ENCODE measurements around the gene CCDC171. TPM values are rescaled to one million over a fixed set of nuclear protein-coding genes. Genes with fewer than 3 reads are reported as not detected.

Gene CCDC171
- total and polyA plus RNA-seq, 2 experiments from 2014 or later: 4.4 to 5.1 TPM

DNA sequence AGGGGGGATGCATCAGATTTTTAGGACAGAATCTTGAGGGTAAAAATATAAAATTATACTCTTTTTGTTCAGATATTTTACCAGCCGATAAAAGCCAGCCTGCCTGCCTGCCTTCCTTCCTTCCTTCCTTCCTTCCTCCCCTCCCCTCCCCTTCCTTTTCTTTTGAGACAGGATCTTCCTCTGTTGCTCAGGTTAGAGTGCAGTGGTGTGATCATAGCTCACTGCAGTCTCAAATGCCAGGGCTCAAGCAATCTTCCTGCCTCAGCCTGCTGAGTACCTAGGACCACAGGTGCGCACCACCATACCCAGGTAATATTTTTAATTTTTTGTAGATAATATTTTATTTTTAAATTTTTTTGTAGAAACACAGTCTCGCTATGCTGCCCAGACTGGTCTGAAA lies 330.0 kb downstream of the CCDC171 start:
- no peak overlapping the region for H3K4me3 ChIP-seq
- no peaks in the 10 kb centered on the region for H3K9me2 ChIP-seq (ENCODE audit: insufficient read depth)
- no peak overlapping the region for H3K27ac ChIP-seq (ENCODE audit: low read depth)
- H3F3A ChIP-seq (replicated peaks; ENCODE audit: low read depth): no peaks in the 10 kb centered on the region
- no peaks in the 10 kb centered on the region for H3K36me3 Mint-ChIP-seq (ENCODE audit: low read depth)
- no peak overlapping the region for H2AFZ ChIP-seq
- no peaks in the 10 kb centered on the region for H3K27me3 ChIP-seq (ENCODE audit: insufficient read depth)
- H3K79me2 ChIP-seq (replicated peaks; ENCODE audit: insufficient read depth): no peaks in the 10 kb centered on the region
- no peaks in the 10 kb centered on the region for H3K9me3 Mint-ChIP-seq
- no peaks in the 10 kb centered on the region for H4K20me1 ChIP-seq (replicated peaks; ENCODE audit: insufficient read depth)
- ATAC-seq (no peak), DNase-seq (ENCODE audit: low spot score) (no peak)
- no peaks in the 10 kb centered on the region for H3K36me3 ChIP-seq (ENCODE audit: insufficient read depth)
- peaks cover 7% of the 10 kb centered on the region for H3K4me1 Mint-ChIP-seq
- H3K27me3 Mint-ChIP-seq (ENCODE audit: insufficient read depth, low read depth, poor library complexity): no peaks in the 10 kb centered on the region
- no peak overlapping the region for H3K4me3 Mint-ChIP-seq
- no peak for TF ChIP-seq EZH2phosphoT487 (IDR thresholded peaks at IDR 0.05; ENCODE audit: unreplicated experiment)
- TF ChIP-seq, protein P1, sequence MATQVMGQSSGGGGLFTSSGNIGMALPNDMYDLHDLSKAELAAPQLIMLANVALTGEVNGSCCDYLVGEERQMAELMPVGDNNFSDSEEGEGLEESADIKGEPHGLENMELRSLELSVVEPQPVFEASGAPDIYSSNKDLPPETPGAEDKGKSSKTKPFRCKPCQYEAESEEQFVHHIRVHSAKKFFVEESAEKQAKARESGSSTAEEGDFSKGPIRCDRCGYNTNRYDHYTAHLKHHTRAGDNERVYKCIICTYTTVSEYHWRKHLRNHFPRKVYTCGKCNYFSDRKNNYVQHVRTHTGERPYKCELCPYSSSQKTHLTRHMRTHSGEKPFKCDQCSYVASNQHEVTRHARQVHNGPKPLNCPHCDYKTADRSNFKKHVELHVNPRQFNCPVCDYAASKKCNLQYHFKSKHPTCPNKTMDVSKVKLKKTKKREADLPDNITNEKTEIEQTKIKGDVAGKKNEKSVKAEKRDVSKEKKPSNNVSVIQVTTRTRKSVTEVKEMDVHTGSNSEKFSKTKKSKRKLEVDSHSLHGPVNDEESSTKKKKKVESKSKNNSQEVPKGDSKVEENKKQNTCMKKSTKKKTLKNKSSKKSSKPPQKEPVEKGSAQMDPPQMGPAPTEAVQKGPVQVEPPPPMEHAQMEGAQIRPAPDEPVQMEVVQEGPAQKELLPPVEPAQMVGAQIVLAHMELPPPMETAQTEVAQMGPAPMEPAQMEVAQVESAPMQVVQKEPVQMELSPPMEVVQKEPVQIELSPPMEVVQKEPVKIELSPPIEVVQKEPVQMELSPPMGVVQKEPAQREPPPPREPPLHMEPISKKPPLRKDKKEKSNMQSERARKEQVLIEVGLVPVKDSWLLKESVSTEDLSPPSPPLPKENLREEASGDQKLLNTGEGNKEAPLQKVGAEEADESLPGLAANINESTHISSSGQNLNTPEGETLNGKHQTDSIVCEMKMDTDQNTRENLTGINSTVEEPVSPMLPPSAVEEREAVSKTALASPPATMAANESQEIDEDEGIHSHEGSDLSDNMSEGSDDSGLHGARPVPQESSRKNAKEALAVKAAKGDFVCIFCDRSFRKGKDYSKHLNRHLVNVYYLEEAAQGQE (IDR thresholded peaks at IDR 0.05; ENCODE audit: unreplicated experiment): no peak
- TF ChIP-seq NANOG (IDR thresholded peaks at IDR 0.05; ENCODE audit: borderline replicate concordance): no peak
- TF ChIP-seq, protein P2, sequence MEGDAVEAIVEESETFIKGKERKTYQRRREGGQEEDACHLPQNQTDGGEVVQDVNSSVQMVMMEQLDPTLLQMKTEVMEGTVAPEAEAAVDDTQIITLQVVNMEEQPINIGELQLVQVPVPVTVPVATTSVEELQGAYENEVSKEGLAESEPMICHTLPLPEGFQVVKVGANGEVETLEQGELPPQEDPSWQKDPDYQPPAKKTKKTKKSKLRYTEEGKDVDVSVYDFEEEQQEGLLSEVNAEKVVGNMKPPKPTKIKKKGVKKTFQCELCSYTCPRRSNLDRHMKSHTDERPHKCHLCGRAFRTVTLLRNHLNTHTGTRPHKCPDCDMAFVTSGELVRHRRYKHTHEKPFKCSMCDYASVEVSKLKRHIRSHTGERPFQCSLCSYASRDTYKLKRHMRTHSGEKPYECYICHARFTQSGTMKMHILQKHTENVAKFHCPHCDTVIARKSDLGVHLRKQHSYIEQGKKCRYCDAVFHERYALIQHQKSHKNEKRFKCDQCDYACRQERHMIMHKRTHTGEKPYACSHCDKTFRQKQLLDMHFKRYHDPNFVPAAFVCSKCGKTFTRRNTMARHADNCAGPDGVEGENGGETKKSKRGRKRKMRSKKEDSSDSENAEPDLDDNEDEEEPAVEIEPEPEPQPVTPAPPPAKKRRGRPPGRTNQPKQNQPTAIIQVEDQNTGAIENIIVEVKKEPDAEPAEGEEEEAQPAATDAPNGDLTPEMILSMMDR (conservative IDR thresholded peaks at IDR 0.05; ENCODE audit: low read depth in 2 of 2): no peak
- TF ChIP-seq CREB1 (CRISPR knock-in tag; IDR thresholded peaks at IDR 0.05; ENCODE audit: low read depth): no peak
- no peak for TF ChIP-seq ZNF331 (CRISPR knock-in tag; IDR thresholded peaks at IDR 0.05; ENCODE audit: low read depth)
- TF ChIP-seq, protein P3, sequence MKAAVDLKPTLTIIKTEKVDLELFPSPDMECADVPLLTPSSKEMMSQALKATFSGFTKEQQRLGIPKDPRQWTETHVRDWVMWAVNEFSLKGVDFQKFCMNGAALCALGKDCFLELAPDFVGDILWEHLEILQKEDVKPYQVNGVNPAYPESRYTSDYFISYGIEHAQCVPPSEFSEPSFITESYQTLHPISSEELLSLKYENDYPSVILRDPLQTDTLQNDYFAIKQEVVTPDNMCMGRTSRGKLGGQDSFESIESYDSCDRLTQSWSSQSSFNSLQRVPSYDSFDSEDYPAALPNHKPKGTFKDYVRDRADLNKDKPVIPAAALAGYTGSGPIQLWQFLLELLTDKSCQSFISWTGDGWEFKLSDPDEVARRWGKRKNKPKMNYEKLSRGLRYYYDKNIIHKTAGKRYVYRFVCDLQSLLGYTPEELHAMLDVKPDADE (IDR thresholded peaks at IDR 0.05): no peak
- TF ChIP-seq, protein P4, sequence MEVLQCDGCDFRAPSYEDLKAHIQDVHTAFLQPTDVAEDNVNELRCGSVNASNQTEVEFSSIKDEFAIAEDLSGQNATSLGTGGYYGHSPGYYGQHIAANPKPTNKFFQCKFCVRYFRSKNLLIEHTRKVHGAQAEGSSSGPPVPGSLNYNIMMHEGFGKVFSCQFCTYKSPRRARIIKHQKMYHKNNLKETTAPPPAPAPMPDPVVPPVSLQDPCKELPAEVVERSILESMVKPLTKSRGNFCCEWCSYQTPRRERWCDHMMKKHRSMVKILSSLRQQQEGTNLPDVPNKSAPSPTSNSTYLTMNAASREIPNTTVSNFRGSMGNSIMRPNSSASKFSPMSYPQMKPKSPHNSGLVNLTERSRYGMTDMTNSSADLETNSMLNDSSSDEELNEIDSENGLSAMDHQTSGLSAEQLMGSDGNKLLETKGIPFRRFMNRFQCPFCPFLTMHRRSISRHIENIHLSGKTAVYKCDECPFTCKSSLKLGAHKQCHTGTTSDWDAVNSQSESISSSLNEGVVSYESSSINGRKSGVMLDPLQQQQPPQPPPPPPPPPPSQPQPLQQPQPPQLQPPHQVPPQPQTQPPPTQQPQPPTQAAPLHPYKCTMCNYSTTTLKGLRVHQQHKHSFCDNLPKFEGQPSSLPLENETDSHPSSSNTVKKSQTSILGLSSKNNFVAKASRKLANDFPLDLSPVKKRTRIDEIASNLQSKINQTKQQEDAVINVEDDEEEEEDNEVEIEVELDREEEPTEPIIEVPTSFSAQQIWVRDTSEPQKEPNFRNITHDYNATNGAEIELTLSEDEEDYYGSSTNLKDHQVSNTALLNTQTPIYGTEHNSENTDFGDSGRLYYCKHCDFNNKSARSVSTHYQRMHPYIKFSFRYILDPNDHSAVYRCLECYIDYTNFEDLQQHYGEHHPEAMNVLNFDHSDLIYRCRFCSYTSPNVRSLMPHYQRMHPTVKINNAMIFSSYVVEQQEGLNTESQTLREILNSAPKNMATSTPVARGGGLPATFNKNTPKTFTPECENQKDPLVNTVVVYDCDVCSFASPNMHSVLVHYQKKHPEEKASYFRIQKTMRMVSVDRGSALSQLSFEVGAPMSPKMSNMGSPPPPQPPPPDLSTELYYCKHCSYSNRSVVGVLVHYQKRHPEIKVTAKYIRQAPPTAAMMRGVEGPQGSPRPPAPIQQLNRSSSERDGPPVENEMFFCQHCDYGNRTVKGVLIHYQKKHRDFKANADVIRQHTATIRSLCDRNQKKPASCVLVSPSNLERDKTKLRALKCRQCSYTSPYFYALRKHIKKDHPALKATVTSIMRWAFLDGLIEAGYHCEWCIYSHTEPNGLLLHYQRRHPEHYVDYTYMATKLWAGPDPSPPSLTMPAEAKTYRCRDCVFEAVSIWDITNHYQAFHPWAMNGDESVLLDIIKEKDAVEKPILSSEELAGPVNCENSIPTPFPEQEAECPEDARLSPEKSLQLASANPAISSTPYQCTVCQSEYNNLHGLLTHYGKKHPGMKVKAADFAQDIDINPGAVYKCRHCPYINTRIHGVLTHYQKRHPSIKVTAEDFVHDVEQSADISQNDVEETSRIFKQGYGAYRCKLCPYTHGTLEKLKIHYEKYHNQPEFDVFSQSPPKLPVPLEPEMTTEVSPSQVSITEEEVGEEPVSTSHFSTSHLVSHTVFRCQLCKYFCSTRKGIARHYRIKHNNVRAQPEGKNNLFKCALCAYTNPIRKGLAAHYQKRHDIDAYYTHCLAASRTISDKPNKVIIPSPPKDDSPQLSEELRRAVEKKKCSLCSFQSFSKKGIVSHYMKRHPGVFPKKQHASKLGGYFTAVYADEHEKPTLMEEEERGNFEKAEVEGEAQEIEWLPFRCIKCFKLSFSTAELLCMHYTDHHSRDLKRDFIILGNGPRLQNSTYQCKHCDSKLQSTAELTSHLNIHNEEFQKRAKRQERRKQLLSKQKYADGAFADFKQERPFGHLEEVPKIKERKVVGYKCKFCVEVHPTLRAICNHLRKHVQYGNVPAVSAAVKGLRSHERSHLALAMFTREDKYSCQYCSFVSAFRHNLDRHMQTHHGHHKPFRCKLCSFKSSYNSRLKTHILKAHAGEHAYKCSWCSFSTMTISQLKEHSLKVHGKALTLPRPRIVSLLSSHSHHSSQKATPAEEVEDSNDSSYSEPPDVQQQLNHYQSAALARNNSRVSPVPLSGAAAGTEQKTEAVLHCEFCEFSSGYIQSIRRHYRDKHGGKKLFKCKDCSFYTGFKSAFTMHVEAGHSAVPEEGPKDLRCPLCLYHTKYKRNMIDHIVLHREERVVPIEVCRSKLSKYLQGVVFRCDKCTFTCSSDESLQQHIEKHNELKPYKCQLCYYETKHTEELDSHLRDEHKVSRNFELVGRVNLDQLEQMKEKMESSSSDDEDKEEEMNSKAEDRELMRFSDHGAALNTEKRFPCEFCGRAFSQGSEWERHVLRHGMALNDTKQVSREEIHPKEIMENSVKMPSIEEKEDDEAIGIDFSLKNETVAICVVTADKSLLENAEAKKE (CRISPR knock-in tag; IDR thresholded peaks at IDR 0.05): no peak
- TF ChIP-seq ZNF114 (CRISPR knock-in tag; IDR thresholded peaks at IDR 0.05): no peak
- no peak for TF ChIP-seq POLR2AphosphoS5 (IDR thresholded peaks at IDR 0.05; ENCODE audit: low read depth)
- no peak for TF ChIP-seq STAT1 (IDR thresholded peaks at IDR 0.05; ENCODE audit: unreplicated experiment)
- no peak for TF ChIP-seq JUNB (IDR thresholded peaks at IDR 0.05; ENCODE audit: unreplicated experiment)
- no peak for TF ChIP-seq EZH2 (IDR thresholded peaks at IDR 0.05; ENCODE audit: low read depth, unreplicated experiment)
- no peak overlapping the region for H3K4me2 ChIP-seq
- peaks cover 8% of the 10 kb centered on the region for H3K4me1 ChIP-seq (ENCODE audit: insufficient read depth)
- no peak overlapping the region for H3K27ac Mint-ChIP-seq

Data from GM23338 (cell line).